ENCODE measurements around the gene IL17F. TPM values are rescaled to one million over a fixed set of nuclear protein-coding genes. Genes with fewer than 3 reads are reported as not detected.

IL17F gene
- polyA plus RNA-seq, 1 donor (not counting 4 experiments of a cell fraction or from before 2014, with no cell fraction given), result not detected

- Histone ChIP-seq H4K20me1 (ENCODE audit: control insufficient read depth, extremely low read depth, insufficient read depth, low read length) (no peaks in the 10 kb centered on the region), H2AFZ (ENCODE audit: control insufficient read depth, low read length) (no peak overlapping the region), H3K27me3 (ENCODE audit: control insufficient read depth, extremely low read depth, insufficient read depth, low read length) (no peaks in the 10 kb centered on the region), H3K4me1 (ENCODE audit: control insufficient read depth, extremely low read depth, insufficient read depth, low read length) (peaks cover 4% of the 10 kb centered on the region), H3K27ac (ENCODE audit: control insufficient read depth, insufficient read depth, low read length) (no peak overlapping the region), H3K4me2 (ENCODE audit: control insufficient read depth, extremely low read depth, insufficient read depth, low read depth, low read length) (no peak overlapping the region), H3K79me2 (ENCODE audit: control insufficient read depth, insufficient read depth, low read length) (peaks cover 6% of the 10 kb centered on the region), H3K9me3 (ENCODE audit: control insufficient read depth, low read depth, low read length) (no peaks in the 10 kb centered on the region), H3K4me3 (ENCODE audit: control insufficient read depth in 2 of 3, extremely low read depth in 1 of 3, insufficient read depth in 2 of 3, low read depth in 1 of 3, low read length in 3 of 3) (no peak overlapping the region), H3K9me1 (ENCODE audit: control insufficient read depth, extremely low read depth, insufficient read depth, low read length) (no peaks in the 10 kb centered on the region), H3K9ac (ENCODE audit: control insufficient read depth, extremely low read depth, insufficient read depth, low read length) (no peak overlapping the region), H3K36me3 (ENCODE audit: control insufficient read depth in 2 of 2, extremely low read depth in 1 of 2, insufficient read depth in 2 of 2, low read length in 2 of 2) (no peaks in the 10 kb centered on the region)
- dilution Hi-C loops (cut with MboI; ENCODE audit: extremely low pct_ligation_motif_present, low sequenced_read_pairs), result no loop called here
- FAIRE-seq (no peak), DNase-seq (ENCODE audit: low read depth, low spot score) (no peak)
- TF ChIP-seq CTCF (optimal IDR thresholded peaks at IDR 0.05 in 1 of 3, IDR thresholded peaks at IDR 0.05 in 1 of 3, conservative IDR thresholded peaks at IDR 0.05 in 1 of 3; ENCODE audit: extremely low read depth in 1 of 3, insufficient read depth in 2 of 3, low read length in 3 of 3), result no peak
- no peak for TF ChIP-seq EZH2 (IDR thresholded peaks at IDR 0.05; ENCODE audit: low read length)
These were observed 44.5 kb upstream of the IL17F start for GRCh38 chr6:52288841-52289240.

- Histone ChIP-seq H3K4me1 (ENCODE audit: control insufficient read depth, extremely low read depth, insufficient read depth, low read length) (peaks cover 7% of the 10 kb centered on the region), H3K27ac (ENCODE audit: control insufficient read depth, insufficient read depth, low read length) (no peak overlapping the region), H3K79me2 (ENCODE audit: control insufficient read depth, insufficient read depth, low read length) (peaks cover 12% of the 10 kb centered on the region), H3K27me3 (ENCODE audit: control insufficient read depth, extremely low read depth, insufficient read depth, low read length) (no peaks in the 10 kb centered on the region), H2AFZ (ENCODE audit: control insufficient read depth, low read length) (no peak overlapping the region), H4K20me1 (ENCODE audit: control insufficient read depth, extremely low read depth, insufficient read depth, low read length) (no peaks in the 10 kb centered on the region), H3K36me3 (ENCODE audit: control insufficient read depth in 2 of 2, extremely low read depth in 1 of 2, insufficient read depth in 2 of 2, low read length in 2 of 2) (no peaks in the 10 kb centered on the region), H3K9me3 (ENCODE audit: control insufficient read depth, low read depth, low read length) (no peaks in the 10 kb centered on the region), H3K9me1 (ENCODE audit: control insufficient read depth, extremely low read depth, insufficient read depth, low read length) (no peaks in the 10 kb centered on the region), H3K9ac (ENCODE audit: control insufficient read depth, extremely low read depth, insufficient read depth, low read length) (no peak overlapping the region), H3K4me2 (ENCODE audit: control insufficient read depth, extremely low read depth, insufficient read depth, low read depth, low read length) (no peak overlapping the region), H3K4me3 (ENCODE audit: control insufficient read depth in 2 of 3, extremely low read depth in 1 of 3, insufficient read depth in 2 of 3, low read depth in 1 of 3, low read length in 3 of 3) (no peak overlapping the region)
- DNase-seq (ENCODE audit: low read depth, low spot score) (no peak), FAIRE-seq (no peak)
- dilution Hi-C loops (cut with MboI; ENCODE audit: extremely low pct_ligation_motif_present, low sequenced_read_pairs), result no loop called here
- no peak for TF ChIP-seq CTCF (optimal IDR thresholded peaks at IDR 0.05 in 1 of 3, IDR thresholded peaks at IDR 0.05 in 1 of 3, conservative IDR thresholded peaks at IDR 0.05 in 1 of 3; ENCODE audit: extremely low read depth in 1 of 3, insufficient read depth in 2 of 3, low read length in 3 of 3)
- TF ChIP-seq EZH2 (IDR thresholded peaks at IDR 0.05; ENCODE audit: low read length), result no peak
These were observed 43.9 kb upstream of the IL17F start for GRCh38 chr6:52288216-52288615.
